ENCODE data around the gene JTB.
A peak's percentile ranks its signal among the peaks of the same experiment; 100 is the strongest.
"Not testable (repeated sequence)": the region's sequence is repeated elsewhere in the genome, so short reads cannot be mapped to it uniquely, and the experiment has no call there.

The JTB gene

GRCh38 chr1:153977250-153978240, at the start of gene JTB:
Gene JTB, minus strand, starts transcription at chr1:153977674. Its CDS starts 422 bp downstream, at chr1:153977252.
- DNase-seq, result peak; percentile 83 to 98 (median 90)
- intact Hi-C loops (cut with DNase I), result no loop called here

GRCh38 chr1:154019940-154020339, 42.5 kb upstream of the JTB start:
- DNase-seq, result no peak
- intact Hi-C loops (cut with DNase I), result loop anchor here (10.0 kb wide), 1 partner anchor 115 kb away; no protein-coding TSS in a partner anchor

GRCh38 chr1:154019269-154019668, 41.8 kb upstream of the JTB start:
- intact Hi-C loops (cut with DNase I), result no loop called here
- DNase-seq, result no peak

- DNase-seq, result no peak
- intact Hi-C loops (cut with DNase I), result no loop called here
Observed at GRCh38 chr1:154014154-154014907, 36.9 kb upstream of the JTB start.

GRCh38 chr1:154012543-154012942, 35.1 kb upstream of the JTB start:
- intact Hi-C loops (cut with DNase I), result not testable (repeated sequence)

GRCh38 chr1:154012129-154012528, 34.7 kb upstream of the JTB start:
- intact Hi-C loops (cut with DNase I), result no loop called here
- DNase-seq, result no peak

More at GRCh38 chr1:154012543-154012942, 35.1 kb upstream of the JTB start:
- not testable (repeated sequence) for DNase-seq

GRCh38 chr1:154006136-154006535, 28.7 kb upstream of the JTB start:
- no peak for DNase-seq
- intact Hi-C loops (cut with DNase I), result no loop called here

GRCh38 chr1:154000420-154000819, 22.9 kb upstream of the JTB start:
- intact Hi-C loops (cut with DNase I), result no loop called here

GRCh38 chr1:153996882-153997281, 19.4 kb upstream of the JTB start:
- DNase-seq; intact Hi-C loops (cut with DNase I): not testable (repeated sequence)

More at GRCh38 chr1:154000420-154000819, 22.9 kb upstream of the JTB start:
- DNase-seq, result no peak

GRCh38 chr1:153995640-153996039, 18.2 kb upstream of the JTB start:
- intact Hi-C loops (cut with DNase I), result no loop called here
- DNase-seq, result no peak

- no peak for DNase-seq
- intact Hi-C loops (cut with DNase I), result no loop called here
Observed at GRCh38 chr1:153995202-153995601, 17.7 kb upstream of the JTB start.

- no peak for DNase-seq
- intact Hi-C loops (cut with DNase I), result no loop called here
Observed at GRCh38 chr1:153991806-153992205, 14.3 kb upstream of the JTB start.

- intact Hi-C loops (cut with DNase I), result no loop called here
- no peak for DNase-seq
Observed at GRCh38 chr1:153991151-153991630, 13.7 kb upstream of the JTB start.

- DNase-seq, result peak; percentile 76 to 98 (median 85)
- intact Hi-C loops (cut with DNase I), result no loop called here
Observed at GRCh38 chr1:153990468-153991150, 13.1 kb upstream of the JTB start, which contains the start of gene RPS27. Gene RPS27, plus strand, starts transcription at chr1:153990762. Its CDS starts 35 bp downstream, at chr1:153990797.

- peak in 2 of 10 donors; percentile 12 to 14 for DNase-seq
- intact Hi-C loops (cut with DNase I), result loop anchor here (5.0 kb wide), 1 partner anchor 260 kb away; the partner anchor contains the start of gene INTS3
Observed at GRCh38 chr1:153987621-153988020, 10.1 kb upstream of the JTB start.

- DNase-seq, result peak in 9 of 10 donors; percentile 38 to 92 (median 59)
- intact Hi-C loops (cut with DNase I), result loop anchor here (1.0 to 5.0 kb wide), 3 partner anchors 189 to 309 kb away; partner anchors contain the start of gene INTS3
Observed at GRCh38 chr1:153985941-153986761, 8.7 kb upstream of the JTB start, which contains the start of gene RAB13. Gene RAB13, minus strand, starts transcription at chr1:153986339. Its CDS starts 103 bp downstream, at chr1:153986236.

GRCh38 chr1:153985341-153985912, 8.0 kb upstream of the JTB start:
- DNase-seq, result no peak
- intact Hi-C loops (cut with DNase I), result loop anchor here (5.0 kb wide), 1 partner anchor 258 kb away; the partner anchor contains the start of gene INTS3

GRCh38 chr1:153984123-153984894, 6.8 kb upstream of the JTB start:
- no peak for DNase-seq
- intact Hi-C loops (cut with DNase I), result no loop called here
